ENCODE results near the gene IL1RAPL2.

The IL1RAPL2 gene

GRCh38 chrX:105745863-105746262, 1179.9 kb downstream of the IL1RAPL2 start:
- no peaks in the 10 kb centered on the region for H3K36me3 ChIP-seq (ENCODE audit: insufficient read depth, insufficient read length, low read length)
- H3K9ac ChIP-seq (ENCODE audit: insufficient read length, low read depth), result no peak overlapping the region
- H3K9me3 ChIP-seq (ENCODE audit: insufficient read depth, low read length), result no peaks in the 10 kb centered on the region
- H3K27me3 ChIP-seq (ENCODE audit: insufficient read depth, insufficient read length), result no peaks in the 10 kb centered on the region
- no peak for DNase-seq (ENCODE audit: low read depth, low spot score)
- H3K4me1 ChIP-seq (ENCODE audit: insufficient read depth, insufficient read length), result no peaks in the 10 kb centered on the region
- TF ChIP-seq YY1 (IDR thresholded peaks at IDR 0.05; ENCODE audit: insufficient read depth, insufficient read length), result no peak
- TF ChIP-seq ZNF274 (IDR thresholded peaks at IDR 0.05; ENCODE audit: low read depth, low read length), result no peak
- no peak for TF ChIP-seq SUZ12 (IDR thresholded peaks at IDR 0.05; ENCODE audit: extremely low read depth, insufficient read depth, insufficient read length)
- no peak overlapping the region for H3K4me3 ChIP-seq (ENCODE audit: insufficient read length, low read depth)

- Histone ChIP-seq H3K4me1 (ENCODE audit: insufficient read depth, insufficient read length) (no peaks in the 10 kb centered on the region), H3K9ac (ENCODE audit: insufficient read length, low read depth) (no peak overlapping the region), H3K36me3 (ENCODE audit: insufficient read depth, insufficient read length, low read length) (no peaks in the 10 kb centered on the region), H3K4me3 (ENCODE audit: insufficient read length, low read depth) (no peak overlapping the region), H3K9me3 (ENCODE audit: insufficient read depth, low read length) (no peaks in the 10 kb centered on the region), H3K27me3 (ENCODE audit: insufficient read depth, insufficient read length) (no peaks in the 10 kb centered on the region)
- no peak for DNase-seq (ENCODE audit: low read depth, low spot score)
- TF ChIP-seq YY1 (IDR thresholded peaks at IDR 0.05; ENCODE audit: insufficient read depth, insufficient read length) (no peak), SUZ12 (IDR thresholded peaks at IDR 0.05; ENCODE audit: extremely low read depth, insufficient read depth, insufficient read length) (no peak), ZNF274 (IDR thresholded peaks at IDR 0.05; ENCODE audit: low read depth, low read length) (no peak)
Observed at GRCh38 chrX:105752338-105752956, 1186.4 kb downstream of the IL1RAPL2 start.

GRCh38 chrX:105753411-105753810, 1187.4 kb downstream of the IL1RAPL2 start:
- Histone ChIP-seq H3K4me1 (ENCODE audit: insufficient read depth, insufficient read length) (no peaks in the 10 kb centered on the region), H3K27me3 (ENCODE audit: insufficient read depth, insufficient read length) (no peaks in the 10 kb centered on the region), H3K9me3 (ENCODE audit: insufficient read depth, low read length) (no peaks in the 10 kb centered on the region), H3K9ac (ENCODE audit: insufficient read length, low read depth) (no peak overlapping the region), H3K4me3 (ENCODE audit: insufficient read length, low read depth) (no peak overlapping the region), H3K36me3 (ENCODE audit: insufficient read depth, insufficient read length, low read length) (no peaks in the 10 kb centered on the region)
- no peak for DNase-seq (ENCODE audit: low read depth, low spot score)
- TF ChIP-seq SUZ12 (IDR thresholded peaks at IDR 0.05; ENCODE audit: extremely low read depth, insufficient read depth, insufficient read length), result no peak
- no peak for TF ChIP-seq ZNF274 (IDR thresholded peaks at IDR 0.05; ENCODE audit: low read depth, low read length)
- no peak for TF ChIP-seq YY1 (IDR thresholded peaks at IDR 0.05; ENCODE audit: insufficient read depth, insufficient read length)

- no peaks in the 10 kb centered on the region for H3K4me1 ChIP-seq (ENCODE audit: insufficient read depth, insufficient read length)
- TF ChIP-seq ZNF274 (IDR thresholded peaks at IDR 0.05; ENCODE audit: low read depth, low read length) (no peak), SUZ12 (IDR thresholded peaks at IDR 0.05; ENCODE audit: extremely low read depth, insufficient read depth, insufficient read length) (no peak), YY1 (IDR thresholded peaks at IDR 0.05; ENCODE audit: insufficient read depth, insufficient read length) (no peak)
Observed at GRCh38 chrX:105754286-105754964, 1188.4 kb downstream of the IL1RAPL2 start.

GRCh38 chrX:105755109-105755508, 1189.1 kb downstream of the IL1RAPL2 start:
- Histone ChIP-seq H3K4me3 (ENCODE audit: insufficient read length, low read depth) (no peak overlapping the region), H3K9me3 (ENCODE audit: insufficient read depth, low read length) (no peaks in the 10 kb centered on the region), H3K36me3 (ENCODE audit: insufficient read depth, insufficient read length, low read length) (no peaks in the 10 kb centered on the region), H3K27me3 (ENCODE audit: insufficient read depth, insufficient read length) (no peaks in the 10 kb centered on the region), H3K4me1 (ENCODE audit: insufficient read depth, insufficient read length) (no peaks in the 10 kb centered on the region), H3K9ac (ENCODE audit: insufficient read length, low read depth) (no peak overlapping the region)
- DNase-seq (ENCODE audit: low read depth, low spot score), result no peak
- no peak for TF ChIP-seq SUZ12 (IDR thresholded peaks at IDR 0.05; ENCODE audit: extremely low read depth, insufficient read depth, insufficient read length)
- TF ChIP-seq ZNF274 (IDR thresholded peaks at IDR 0.05; ENCODE audit: low read depth, low read length), result no peak
- no peak for TF ChIP-seq YY1 (IDR thresholded peaks at IDR 0.05; ENCODE audit: insufficient read depth, insufficient read length)

More at GRCh38 chrX:105754286-105754964, 1188.4 kb downstream of the IL1RAPL2 start:
- no peaks in the 10 kb centered on the region for H3K27me3 ChIP-seq (ENCODE audit: insufficient read depth, insufficient read length)
- H3K9me3 ChIP-seq (ENCODE audit: insufficient read depth, low read length), result no peaks in the 10 kb centered on the region
- H3K4me3 ChIP-seq (ENCODE audit: insufficient read length, low read depth), result no peak overlapping the region
- H3K36me3 ChIP-seq (ENCODE audit: insufficient read depth, insufficient read length, low read length), result no peaks in the 10 kb centered on the region
- no peak overlapping the region for H3K9ac ChIP-seq (ENCODE audit: insufficient read length, low read depth)
- no peak for DNase-seq (ENCODE audit: low read depth, low spot score)

- DNase-seq (ENCODE audit: low read depth, low spot score), result no peak
- H3K4me3 ChIP-seq (ENCODE audit: insufficient read length, low read depth), result no peak overlapping the region
Observed at GRCh38 chrX:105758754-105759153, 1192.8 kb downstream of the IL1RAPL2 start.

DNA sequence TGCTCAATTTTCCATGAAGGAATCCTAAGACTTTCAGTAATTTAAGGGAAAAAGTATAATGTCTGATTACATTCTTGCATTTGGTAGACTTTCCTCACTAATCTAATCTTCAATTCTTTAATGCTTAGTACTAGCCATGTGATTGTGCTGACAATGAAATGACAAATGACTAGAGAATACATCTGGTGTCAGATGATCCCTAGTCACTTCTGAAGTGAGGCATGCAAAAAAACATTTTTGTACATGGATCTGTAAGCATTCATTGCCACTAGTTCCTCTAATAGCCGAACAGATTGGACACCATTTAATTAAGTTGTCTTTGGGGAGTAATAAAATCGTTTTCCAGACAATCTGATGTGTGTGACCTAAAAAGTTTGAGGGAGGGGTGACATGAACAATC, 1193.6 kb downstream of the IL1RAPL2 start:
- H3K4me3 ChIP-seq (ENCODE audit: insufficient read length, low read depth), result no peak overlapping the region
- TF ChIP-seq ZNF274 (IDR thresholded peaks at IDR 0.05; ENCODE audit: low read depth, low read length) (no peak), YY1 (IDR thresholded peaks at IDR 0.05; ENCODE audit: insufficient read depth, insufficient read length) (no peak), SUZ12 (IDR thresholded peaks at IDR 0.05; ENCODE audit: extremely low read depth, insufficient read depth, insufficient read length) (no peak)
- no peaks in the 10 kb centered on the region for H3K36me3 ChIP-seq (ENCODE audit: insufficient read depth, insufficient read length, low read length)
- DNase-seq (ENCODE audit: low read depth, low spot score), result no peak
- no peaks in the 10 kb centered on the region for H3K4me1 ChIP-seq (ENCODE audit: insufficient read depth, insufficient read length)
- H3K9ac ChIP-seq (ENCODE audit: insufficient read length, low read depth), result no peak overlapping the region
- H3K9me3 ChIP-seq (ENCODE audit: insufficient read depth, low read length), result no peaks in the 10 kb centered on the region
- H3K27me3 ChIP-seq (ENCODE audit: insufficient read depth, insufficient read length), result no peaks in the 10 kb centered on the region

More at GRCh38 chrX:105758754-105759153, 1192.8 kb downstream of the IL1RAPL2 start:
- Histone ChIP-seq H3K36me3 (ENCODE audit: insufficient read depth, insufficient read length, low read length) (no peaks in the 10 kb centered on the region), H3K9me3 (ENCODE audit: insufficient read depth, low read length) (no peaks in the 10 kb centered on the region), H3K9ac (ENCODE audit: insufficient read length, low read depth) (no peak overlapping the region), H3K27me3 (ENCODE audit: insufficient read depth, insufficient read length) (no peaks in the 10 kb centered on the region), H3K4me1 (ENCODE audit: insufficient read depth, insufficient read length) (no peaks in the 10 kb centered on the region)
- no peak for TF ChIP-seq YY1 (IDR thresholded peaks at IDR 0.05; ENCODE audit: insufficient read depth, insufficient read length)
- TF ChIP-seq ZNF274 (IDR thresholded peaks at IDR 0.05; ENCODE audit: low read depth, low read length), result no peak
- no peak for TF ChIP-seq SUZ12 (IDR thresholded peaks at IDR 0.05; ENCODE audit: extremely low read depth, insufficient read depth, insufficient read length)

Measured in NT2/D1 (cell line).